Ascending aorta (tissue), 2 donors: ENCODE results near the gene SLC30A4. TPM values are rescaled to one million over a fixed set of nuclear protein-coding genes. Genes with fewer than 3 reads are reported as not detected.

Experiments used
- DNase-seq, 2 donors: peaks; one replicate each; pipeline ENCODE4 v3.0.0-alpha.2; 2019; ENCODE audit warnings: low spot score in 2 of 2
- H3K27ac ChIP-seq, 2 donors: fragments of 200-600 bp; sonication (generic); one replicate each; pipeline ENCODE4 v1.5.1; 2016 to 2017; ENCODE audit warnings: mild to moderate bottlenecking in 1 of 2
- H3K27me3 ChIP-seq: fragments of 200-600 bp; sonication (generic); one replicate; pipeline ENCODE4 v1.5.1; 2017
- H3K36me3 ChIP-seq, 2 donors: fragments of 200-600 bp; sonication (generic); one replicate each; pipeline ENCODE4 v1.5.1; 2016
- H3K4me1 ChIP-seq, 2 donors: fragments of 200-600 bp; sonication (generic); one replicate each; pipeline ENCODE4 v1.5.1; 2016 to 2017; ENCODE audit warnings: mild to moderate bottlenecking in 1 of 2
- H3K4me3 ChIP-seq, 2 donors: fragments of 200-600 bp; sonication (generic); one replicate each; pipeline ENCODE4 v1.5.1; 2016 to 2017; ENCODE audit warnings: mild to moderate bottlenecking in 1 of 2
- H3K9me3 ChIP-seq, 2 donors: fragments of 200-600 bp; sonication (generic); one replicate each; pipeline ENCODE4 v1.5.1; 2016
- CTCF ChIP-seq, 3 experiments: fragments of 200-600 bp in 2 of 3; fragments of 450-650 bp in 1 of 3; sonication (generic) in 2 of 3; IDR thresholded peaks; one replicate each; pipeline ENCODE4 v1.5.1; 2016 to 2019; ENCODE audit warnings: antibody characterized with exemption in 3 of 3, mild to moderate bottlenecking in 1 of 3, moderate library complexity in 1 of 3
- intact Hi-C: fragments of 100-400 bp; cut with DNase I; formaldehyde crosslinking; loops from one replicate; pipeline ENCODE4 v1.15.1; 2023
- total RNA-seq: library from RNA; depleted of rRNA; stranded (reverse); fragments of >200 nt; gene quantifications from one replicate; pipeline ENCODE4 v1.1.0, GENCODE V29; 2016

Gene SLC30A4
- total RNA-seq, 1 donor from 2014 or later = 3.4 TPM

DNA sequence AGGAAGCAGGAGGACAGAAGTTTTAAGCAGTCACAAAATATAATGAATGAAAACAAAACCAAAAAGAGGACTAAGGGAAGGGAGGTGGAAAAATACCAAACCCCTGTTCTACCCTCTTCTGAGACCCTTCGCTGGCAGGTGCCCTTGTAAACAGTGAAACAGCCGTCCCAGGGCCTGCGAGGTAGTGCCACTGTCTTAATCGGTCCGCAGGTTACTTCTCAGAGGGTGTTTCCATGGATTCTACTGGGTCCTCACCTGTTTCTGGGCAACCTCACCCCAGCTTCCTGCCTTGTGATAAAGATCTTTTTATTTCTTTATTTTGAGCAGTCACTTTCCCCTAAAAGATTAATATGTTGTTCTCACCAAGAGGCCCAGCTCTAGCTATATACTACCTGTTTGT, 65.3 kb downstream of the SLC30A4 start:
- H3K27me3 ChIP-seq = no peaks in the 10 kb centered on the region
- intact Hi-C loops = loop anchor here (1.0 to 10.0 kb wide), 7 partner anchors 27 to 730 kb away; partner anchors contain the start of gene SHF
- TF ChIP-seq CTCF (IDR thresholded peaks at IDR 0.05) = no peak
- peaks cover 0 to 3% of the 10 kb centered on the region in 2 donors for H3K4me1 ChIP-seq
- no peaks in the 10 kb centered on the region for H3K9me3 ChIP-seq
- no peak overlapping the region for H3K4me3 ChIP-seq
- no peak for DNase-seq
- H3K36me3 ChIP-seq = no peaks in the 10 kb centered on the region
- no peak overlapping the region for H3K27ac ChIP-seq

GRCh38 chr15:45456212-45457106, 66.1 kb downstream of the SLC30A4 start:
- Histone ChIP-seq H3K9me3 (no peaks in the 10 kb centered on the region), H3K4me3 (no peak overlapping the region), H3K4me1 (peaks cover 0 to 3% of the 10 kb centered on the region in 2 donors), H3K36me3 (no peaks in the 10 kb centered on the region), H3K27ac (peak overlapping the region in 1 of 2 donors; percentile 16), H3K27me3 (no peaks in the 10 kb centered on the region)
- TF ChIP-seq CTCF (IDR thresholded peaks at IDR 0.05) = no peak
- DNase-seq = peak; percentile 39 to 84
- intact Hi-C loops = loop anchor here (1.0 to 10.0 kb wide), 7 partner anchors 26 to 729 kb away; partner anchors contain the start of gene SHF

- Histone ChIP-seq H3K36me3 (no peaks in the 10 kb centered on the region), H3K4me1 (peaks cover 0 to 3% of the 10 kb centered on the region in 2 donors), H3K4me3 (no peak overlapping the region), H3K27ac (no peak overlapping the region), H3K27me3 (no peaks in the 10 kb centered on the region), H3K9me3 (no peaks in the 10 kb centered on the region)
- peak; percentile 49 to 77 for DNase-seq
- intact Hi-C loops = loop anchor here (5.0 to 10.0 kb wide), 5 partner anchors 50 to 728 kb away; partner anchors contain the start of gene SHF
- no peak for TF ChIP-seq CTCF (IDR thresholded peaks at IDR 0.05)
Observed at GRCh38 chr15:45454814-45455213, 67.7 kb downstream of the SLC30A4 start.

GRCh38 chr15:45451265-45451664, 71.3 kb downstream of the SLC30A4 start:
- H3K4me3 ChIP-seq = no peak overlapping the region
- H3K36me3 ChIP-seq = no peaks in the 10 kb centered on the region
- H3K4me1 ChIP-seq = no peaks in the 10 kb centered on the region
- DNase-seq = no peak
- H3K9me3 ChIP-seq = no peaks in the 10 kb centered on the region
- intact Hi-C loops = loop anchor here (10.0 kb wide), 1 partner anchor 46 kb away; a partner anchor contains a TSS
- TF ChIP-seq CTCF (IDR thresholded peaks at IDR 0.05) = no peak
- no peaks in the 10 kb centered on the region for H3K27me3 ChIP-seq
- no peak overlapping the region for H3K27ac ChIP-seq

- H3K4me1 ChIP-seq = no peaks in the 10 kb centered on the region
- TF ChIP-seq CTCF (IDR thresholded peaks at IDR 0.05) = no peak
- DNase-seq = no peak
- no peaks in the 10 kb centered on the region for H3K36me3 ChIP-seq
- no peak overlapping the region for H3K27ac ChIP-seq
- intact Hi-C loops = loop anchor here (10.0 kb wide), 1 partner anchor 45 kb away; a partner anchor contains a TSS
- H3K27me3 ChIP-seq = no peaks in the 10 kb centered on the region
- H3K4me3 ChIP-seq = no peak overlapping the region
- no peaks in the 10 kb centered on the region for H3K9me3 ChIP-seq
Observed at GRCh38 chr15:45449916-45450867, 72.4 kb downstream of the SLC30A4 start.
